Liver (tissue), 3 donors: ENCODE results near the gene ARHGAP6.

Experiments used
- EGR1 ChIP-seq, 2 donors: IDR thresholded peaks; 2 replicates each; pipeline ENCODE4 v1.6.1; 2016 to 2018; ENCODE audit warnings: antibody characterized with exemption in 2 of 2, low read depth in 2 of 2
- HNF4G ChIP-seq: IDR thresholded peaks from 2 replicates; pipeline ENCODE4 v1.6.1; 2016; ENCODE audit warnings: antibody characterized with exemption
- JUND ChIP-seq, 2 donors: IDR thresholded peaks; 2 replicates each; pipeline ENCODE4 v1.6.1; 2016; ENCODE audit warnings: antibody characterized with exemption in 2 of 2
- NR2F2 ChIP-seq: IDR thresholded peaks from 2 replicates; pipeline ENCODE4 v1.6.1; 2016; ENCODE audit warnings: antibody characterized with exemption
- RAD21 ChIP-seq, 2 donors: IDR thresholded peaks; 2 replicates each; pipeline ENCODE4 v1.6.1; 2016; ENCODE audit warnings: antibody characterized with exemption in 2 of 2, mild to moderate bottlenecking in 2 of 2
- RXRA ChIP-seq, 2 donors: IDR thresholded peaks; 2 replicates each; pipeline ENCODE4 v1.6.1; 2017 to 2018; ENCODE audit warnings: antibody characterized with exemption in 2 of 2, mild to moderate bottlenecking in 1 of 2
- TAF1 ChIP-seq: conservative IDR thresholded peaks from 2 replicates; pipeline ENCODE4 v1.6.1; 2016; ENCODE audit warnings: antibody characterized with exemption, mild to moderate bottlenecking
- YY1 ChIP-seq: IDR thresholded peaks from 2 replicates; pipeline ENCODE4 v1.6.1; 2016; ENCODE audit warnings: antibody characterized with exemption, mild to moderate bottlenecking
- TF ChIP-seq, protein P1 (sequence below): IDR thresholded peaks from 2 replicates; pipeline ENCODE4 v1.6.1; 2016; ENCODE audit warnings: antibody characterized with exemption
- TF ChIP-seq, protein P2 (sequence below): IDR thresholded peaks from 2 replicates; pipeline ENCODE4 v1.6.1; 2016; ENCODE audit warnings: antibody characterized with exemption
- TF ChIP-seq, protein P3 (sequence below): fragments of 150-350 bp; IDR thresholded peaks from 2 replicates; pipeline ENCODE4 v1.5.1; 2017; ENCODE audit warnings: improper control_type of control experiment, low read depth, low read length; ENCODE audit not compliant: missing input control
- TF ChIP-seq, protein P4 (sequence below): IDR thresholded peaks from 2 replicates; pipeline ENCODE4 v1.6.1; 2016; ENCODE audit warnings: antibody characterized with exemption, mild to moderate bottlenecking
- TF ChIP-seq, protein P5 (sequence below): IDR thresholded peaks from 2 replicates; pipeline ENCODE4 v1.6.1; 2016; ENCODE audit warnings: antibody characterized with exemption
- donor health status: healthy.
- donor health status: healthy.

DNA sequence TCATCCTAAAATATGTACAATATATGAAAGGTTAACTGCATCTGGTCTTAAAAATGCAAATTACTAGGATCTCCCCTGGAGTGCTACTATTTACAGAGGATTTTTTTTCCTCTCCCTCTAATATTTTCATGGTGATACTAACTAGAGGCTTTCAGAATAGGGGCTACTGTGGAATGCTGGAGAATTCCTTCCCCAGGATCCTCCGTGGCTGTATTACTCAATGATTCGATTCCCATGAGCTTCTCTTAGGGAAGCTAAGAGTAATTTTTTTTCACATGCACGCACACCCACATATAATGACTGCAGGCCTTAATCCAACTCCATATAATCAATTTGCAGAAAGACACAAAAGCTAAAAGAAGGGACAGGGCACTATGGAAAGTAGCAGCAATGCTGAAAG is 184.7 kb downstream of the ARHGAP6 start:
- TF ChIP-seq, protein P1, sequence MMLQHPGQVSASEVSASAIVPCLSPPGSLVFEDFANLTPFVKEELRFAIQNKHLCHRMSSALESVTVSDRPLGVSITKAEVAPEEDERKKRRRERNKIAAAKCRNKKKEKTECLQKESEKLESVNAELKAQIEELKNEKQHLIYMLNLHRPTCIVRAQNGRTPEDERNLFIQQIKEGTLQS: no peak
- TF ChIP-seq RXRA (IDR thresholded peaks at IDR 0.05): no peak
- TF ChIP-seq, protein P2, sequence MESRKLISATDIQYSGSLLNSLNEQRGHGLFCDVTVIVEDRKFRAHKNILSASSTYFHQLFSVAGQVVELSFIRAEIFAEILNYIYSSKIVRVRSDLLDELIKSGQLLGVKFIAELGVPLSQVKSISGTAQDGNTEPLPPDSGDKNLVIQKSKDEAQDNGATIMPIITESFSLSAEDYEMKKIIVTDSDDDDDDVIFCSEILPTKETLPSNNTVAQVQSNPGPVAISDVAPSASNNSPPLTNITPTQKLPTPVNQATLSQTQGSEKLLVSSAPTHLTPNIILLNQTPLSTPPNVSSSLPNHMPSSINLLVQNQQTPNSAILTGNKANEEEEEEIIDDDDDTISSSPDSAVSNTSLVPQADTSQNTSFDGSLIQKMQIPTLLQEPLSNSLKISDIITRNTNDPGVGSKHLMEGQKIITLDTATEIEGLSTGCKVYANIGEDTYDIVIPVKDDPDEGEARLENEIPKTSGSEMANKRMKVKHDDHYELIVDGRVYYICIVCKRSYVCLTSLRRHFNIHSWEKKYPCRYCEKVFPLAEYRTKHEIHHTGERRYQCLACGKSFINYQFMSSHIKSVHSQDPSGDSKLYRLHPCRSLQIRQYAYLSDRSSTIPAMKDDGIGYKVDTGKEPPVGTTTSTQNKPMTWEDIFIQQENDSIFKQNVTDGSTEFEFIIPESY: no peak
- TF ChIP-seq, protein P3, sequence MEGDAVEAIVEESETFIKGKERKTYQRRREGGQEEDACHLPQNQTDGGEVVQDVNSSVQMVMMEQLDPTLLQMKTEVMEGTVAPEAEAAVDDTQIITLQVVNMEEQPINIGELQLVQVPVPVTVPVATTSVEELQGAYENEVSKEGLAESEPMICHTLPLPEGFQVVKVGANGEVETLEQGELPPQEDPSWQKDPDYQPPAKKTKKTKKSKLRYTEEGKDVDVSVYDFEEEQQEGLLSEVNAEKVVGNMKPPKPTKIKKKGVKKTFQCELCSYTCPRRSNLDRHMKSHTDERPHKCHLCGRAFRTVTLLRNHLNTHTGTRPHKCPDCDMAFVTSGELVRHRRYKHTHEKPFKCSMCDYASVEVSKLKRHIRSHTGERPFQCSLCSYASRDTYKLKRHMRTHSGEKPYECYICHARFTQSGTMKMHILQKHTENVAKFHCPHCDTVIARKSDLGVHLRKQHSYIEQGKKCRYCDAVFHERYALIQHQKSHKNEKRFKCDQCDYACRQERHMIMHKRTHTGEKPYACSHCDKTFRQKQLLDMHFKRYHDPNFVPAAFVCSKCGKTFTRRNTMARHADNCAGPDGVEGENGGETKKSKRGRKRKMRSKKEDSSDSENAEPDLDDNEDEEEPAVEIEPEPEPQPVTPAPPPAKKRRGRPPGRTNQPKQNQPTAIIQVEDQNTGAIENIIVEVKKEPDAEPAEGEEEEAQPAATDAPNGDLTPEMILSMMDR: no peak
- no peak for TF ChIP-seq NR2F2
- no peak for TF ChIP-seq EGR1 (IDR thresholded peaks at IDR 0.05; ENCODE audit: low read depth in 2 of 2)
- TF ChIP-seq RAD21 (IDR thresholded peaks at IDR 0.05): no peak
- TF ChIP-seq, protein P4, sequence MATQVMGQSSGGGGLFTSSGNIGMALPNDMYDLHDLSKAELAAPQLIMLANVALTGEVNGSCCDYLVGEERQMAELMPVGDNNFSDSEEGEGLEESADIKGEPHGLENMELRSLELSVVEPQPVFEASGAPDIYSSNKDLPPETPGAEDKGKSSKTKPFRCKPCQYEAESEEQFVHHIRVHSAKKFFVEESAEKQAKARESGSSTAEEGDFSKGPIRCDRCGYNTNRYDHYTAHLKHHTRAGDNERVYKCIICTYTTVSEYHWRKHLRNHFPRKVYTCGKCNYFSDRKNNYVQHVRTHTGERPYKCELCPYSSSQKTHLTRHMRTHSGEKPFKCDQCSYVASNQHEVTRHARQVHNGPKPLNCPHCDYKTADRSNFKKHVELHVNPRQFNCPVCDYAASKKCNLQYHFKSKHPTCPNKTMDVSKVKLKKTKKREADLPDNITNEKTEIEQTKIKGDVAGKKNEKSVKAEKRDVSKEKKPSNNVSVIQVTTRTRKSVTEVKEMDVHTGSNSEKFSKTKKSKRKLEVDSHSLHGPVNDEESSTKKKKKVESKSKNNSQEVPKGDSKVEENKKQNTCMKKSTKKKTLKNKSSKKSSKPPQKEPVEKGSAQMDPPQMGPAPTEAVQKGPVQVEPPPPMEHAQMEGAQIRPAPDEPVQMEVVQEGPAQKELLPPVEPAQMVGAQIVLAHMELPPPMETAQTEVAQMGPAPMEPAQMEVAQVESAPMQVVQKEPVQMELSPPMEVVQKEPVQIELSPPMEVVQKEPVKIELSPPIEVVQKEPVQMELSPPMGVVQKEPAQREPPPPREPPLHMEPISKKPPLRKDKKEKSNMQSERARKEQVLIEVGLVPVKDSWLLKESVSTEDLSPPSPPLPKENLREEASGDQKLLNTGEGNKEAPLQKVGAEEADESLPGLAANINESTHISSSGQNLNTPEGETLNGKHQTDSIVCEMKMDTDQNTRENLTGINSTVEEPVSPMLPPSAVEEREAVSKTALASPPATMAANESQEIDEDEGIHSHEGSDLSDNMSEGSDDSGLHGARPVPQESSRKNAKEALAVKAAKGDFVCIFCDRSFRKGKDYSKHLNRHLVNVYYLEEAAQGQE: no peak
- TF ChIP-seq HNF4G: no peak
- TF ChIP-seq JUND (IDR thresholded peaks at IDR 0.05): no peak
- no peak for TF ChIP-seq TAF1
- no peak for TF ChIP-seq YY1
- TF ChIP-seq, protein P5, sequence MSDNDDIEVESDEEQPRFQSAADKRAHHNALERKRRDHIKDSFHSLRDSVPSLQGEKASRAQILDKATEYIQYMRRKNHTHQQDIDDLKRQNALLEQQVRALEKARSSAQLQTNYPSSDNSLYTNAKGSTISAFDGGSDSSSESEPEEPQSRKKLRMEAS: no peak
